K562 (cell line): ENCODE measurements around the gene MYL4. TPM values are rescaled to one million over a fixed set of nuclear protein-coding genes. Genes with fewer than 3 reads are reported as not detected.

Source experiments
- ATAC-seq: fragments of 200-7000 bp; cut with Tn5 transposase; 3 replicates; pipeline ENCODE4 v1.9.1; 2020; ENCODE audit warnings: moderate library complexity
- BruUV-seq: library from RNA; stranded (reverse); fragments of 400-500 nt; replicated peaks from 2 replicates; lab custom pipeline; 2021; lab: Mats Ljungman, UMichigan
- CTCF ChIA-PET: fragments of 300-600 bp; formaldehyde crosslinking; extraction: SDS; loops from one replicate; lab custom pipeline; 2021; ENCODE audit warnings: low intra/inter-chr PET ratio; lab: Yijun Ruan, JAX
- POLR2A ChIA-PET: fragments of 300-600, 350-650 bp; sonication (Branson Sonifier 250); formaldehyde crosslinking; extraction: SDS; loops from one replicate; lab custom pipeline; 2021; ENCODE audit warnings: antibody characterized with exemption, inconsistent platforms; lab: Yijun Ruan, JAX
- DNase-seq, 4 experiments: peaks; one replicate each; pipeline versions ENCODE4 v3.0.0 to v3.0.0-alpha.2; 2011 to 2018; ENCODE audit warnings: low spot score in 3 of 4, mixed read lengths in 3 of 4; ENCODE audit errors: extremely low read depth in 1 of 4
- FAIRE-seq: peaks from 2 replicates; lab custom pipeline; 2011; peaks lifted over from hg19 to GRCh38; lab: Jason Lieb, UNC
- H2AFZ ChIP-seq: 2 replicates; pipeline ENCODE4 v1.6.0; 2011; ENCODE audit warnings: low read depth, low read length, control low read depth, inconsistent platforms
- H3K27ac ChIP-seq: fragments of 200-600 bp; 3 replicates; pipeline ENCODE4 v1.8.0; 2011; ENCODE audit warnings: low read depth, mild to moderate bottlenecking, control low read depth, inconsistent platforms, low read length, moderate library complexity, mixed read lengths; ENCODE audit errors: extremely low read depth
- H3K27me3 ChIP-seq, 2 experiments: fragments of 300-600 bp in 1 of 2; 2 replicates in 1 of 2; 3 replicates in 1 of 2; pipeline versions ENCODE4 v1.6.0 to v1.8.0; 2011; ENCODE audit warnings: inconsistent platforms in 2 of 2, low read length in 2 of 2, mild to moderate bottlenecking in 1 of 2, mixed read lengths in 1 of 2, moderate library complexity in 1 of 2; ENCODE audit not compliant: control insufficient read depth in 2 of 2, insufficient read depth in 2 of 2
- H3K36me3 ChIP-seq: fragments of 300-600 bp; 3 replicates; pipeline ENCODE4 v1.8.0; 2011; ENCODE audit warnings: mild to moderate bottlenecking, low read length, inconsistent platforms; ENCODE audit not compliant: control insufficient read depth, insufficient read depth
- H3K4me1 ChIP-seq, 2 experiments: fragments of 200-600 bp in 1 of 2; replicated peaks in 1 of 2; 2 replicates in 1 of 2; 3 replicates in 1 of 2; pipeline versions ENCODE4 v1.5.1 to v1.8.0; 2011; ENCODE audit warnings: inconsistent platforms in 2 of 2, low read length in 2 of 2, mild to moderate bottlenecking in 1 of 2, mixed read lengths in 1 of 2, moderate library complexity in 1 of 2; ENCODE audit not compliant: control insufficient read depth in 2 of 2, insufficient read depth in 2 of 2
- H3K4me2 ChIP-seq: 2 replicates; pipeline ENCODE4 v1.6.1; 2011; ENCODE audit warnings: low read length, control low read depth, inconsistent platforms, mixed read lengths; ENCODE audit not compliant: insufficient read depth
- H3K4me3 ChIP-seq: fragments of 200-600 bp; sonication (generic), shearing (Covaris generic); 2 replicates; pipeline ENCODE4 v1.5.1; 2016; ENCODE audit warnings: control low read depth, inconsistent platforms
- H3K79me2 ChIP-seq: fragments of 200-600 bp; 3 replicates; pipeline ENCODE4 v1.8.0; 2011; ENCODE audit warnings: low read length, inconsistent platforms; ENCODE audit not compliant: control insufficient read depth, insufficient read depth
- H3K9ac ChIP-seq, 2 experiments: 2 replicates each; pipeline versions ENCODE4 v1.6.0 to v1.6.1; 2011; ENCODE audit warnings: low read depth in 2 of 2, low read length in 2 of 2, control low read depth in 1 of 2, inconsistent platforms in 1 of 2, mild to moderate bottlenecking in 1 of 2, mixed read lengths in 1 of 2; ENCODE audit not compliant: insufficient read depth in 1 of 2
- H3K9me1 ChIP-seq: one replicate; pipeline ENCODE4 v1.6.0; 2011; ENCODE audit warnings: inconsistent platforms, mild to moderate bottlenecking, low read length, moderate library complexity; ENCODE audit not compliant: control insufficient read depth, insufficient read depth
- H3K9me3 ChIP-seq: replicated peaks from 2 replicates; pipeline ENCODE4 v1.5.1; 2011; ENCODE audit warnings: low read depth, low read length, inconsistent platforms; ENCODE audit not compliant: control insufficient read depth, insufficient read depth
- H4K20me1 ChIP-seq: replicated peaks from 2 replicates; pipeline ENCODE4 v1.6.1; 2011; ENCODE audit warnings: low read length, inconsistent platforms, mixed read lengths; ENCODE audit not compliant: control insufficient read depth, insufficient read depth
- CBFA2T3 ChIP-seq: fragments of 450-650 bp; IDR thresholded peaks from 2 replicates; pipeline ENCODE4 v1.6.1; 2017
- CREM ChIP-seq: IDR thresholded peaks from 2 replicates; pipeline ENCODE4 v1.6.1; 2014; ENCODE audit warnings: antibody characterized with exemption, low read depth
- ESRRA ChIP-seq: fragments of 450-650 bp; IDR thresholded peaks from 2 replicates; pipeline ENCODE4 v1.6.1; 2014; ENCODE audit warnings: low read depth, mild to moderate bottlenecking, moderate library complexity, borderline replicate concordance
- NCOA4 ChIP-seq: fragments of 450-650 bp; IDR thresholded peaks from 2 replicates; pipeline ENCODE4 v1.6.1; 2018; ENCODE audit warnings: mild to moderate bottlenecking; ENCODE audit not compliant: partially characterized antibody
- NCOR1 ChIP-seq: fragments of 450-650 bp; IDR thresholded peaks from 2 replicates; pipeline ENCODE4 v1.6.1; 2016; ENCODE audit warnings: mild to moderate bottlenecking, moderate library complexity
- NFRKB ChIP-seq: fragments of 450-650 bp; IDR thresholded peaks from 2 replicates; pipeline ENCODE4 v1.6.1; 2016; ENCODE audit warnings: low read depth
- SUPT5H ChIP-seq: fragments of 450-650 bp; IDR thresholded peaks from 2 replicates; pipeline ENCODE4 v1.6.1; 2016
- TCF3 ChIP-seq: sonication (generic); formaldehyde crosslinking; IDR thresholded peaks from 2 replicates; pipeline ENCODE4 v1.4.0; 2020; ENCODE audit warnings: mild to moderate bottlenecking, missing genetic modification reagents
- XRCC5 ChIP-seq: fragments of 200-400 bp; formaldehyde crosslinking; IDR thresholded peaks from 2 replicates; pipeline ENCODE4 v1.6.1; 2017; ENCODE audit warnings: low read depth, mild to moderate bottlenecking, low read length
- ZNF121 ChIP-seq: sonication (generic); formaldehyde crosslinking; conservative IDR thresholded peaks from 2 replicates; pipeline ENCODE4 v1.8.0; 2022; ENCODE audit warnings: missing genetic modification reagents
- ZNF146 ChIP-seq: IDR thresholded peaks from one replicate; pipeline ENCODE4 v1.6.1; 2018; ENCODE audit warnings: missing compliant biosample characterization; ENCODE audit not compliant: unreplicated experiment
- ZNF253 ChIP-seq: fragments of 250-450 bp; sonication (Bioruptor Pico); conservative IDR thresholded peaks from 2 replicates; pipeline ENCODE4 v1.6.1; 2021; ENCODE audit warnings: mild to moderate bottlenecking
- ZNF384 ChIP-seq: IDR thresholded peaks from 2 replicates; pipeline ENCODE4 v1.6.1; 2012; ENCODE audit warnings: low read depth, low read length, improper control_type of control experiment
- WGBS: fragments of 100-300 bp; shearing (Covaris generic); methylation state at CpG from one replicate; pipeline ENCODE4 v1.1.6; 2016; ENCODE audit warnings: low coverage, mixed read lengths; ENCODE audit not compliant: insufficient coverage; ENCODE audit errors: missing lambda C conversion rate; 5-methylcytosine and 5-hydroxymethylcytosine counted together
- in situ Hi-C: fragments of 300-500 bp; cut with MboI; formaldehyde crosslinking; loops from 4 replicates; pipeline ENCODE4 v1.15.0; 2018; ENCODE audit warnings: inconsistent platforms, mixed read lengths
- intact Hi-C: fragments of 100-400 bp; cut with micrococcal nuclease; formaldehyde crosslinking; loops from 2 replicates; pipeline ENCODE4 v1.14.2; 2022
- polyA plus RNA-seq, 8 experiments: library from polyadenylated mRNA; depleted of rRNA in 4 of 8; stranded (reverse) in 5 of 8; unstranded in 3 of 8; fragments of >200 nt; fragmentation: Nextera tagmentation in 2 of 8; fragmentation: Illumina TruSeq in 1 of 8; extraction: Ambion mirVana in 2 of 8; extraction: Trizol in 1 of 8; gene quantifications; 2 replicates each; pipeline versions ENCODE4 v1.2.1 to v1.2.3, GENCODE V29; 2011 to 2014; ENCODE audit warnings: inconsistent platforms in 1 of 8, missing spikeins in 1 of 8
- total RNA-seq, 7 experiments: library from RNA; depleted of rRNA in 6 of 7; stranded (reverse); fragments of >200 nt in 6 of 7; fragmentation: Illumina TruSeq in 2 of 7; extraction: Trizol in 2 of 7; gene quantifications; 2 replicates each; pipeline versions ENCODE4 v1.2.1 to v1.2.3, GENCODE V29; 2011 to 2021; ENCODE audit warnings: low replicate concordance in 1 of 7
- TF ChIP-seq, protein P1 (sequence below), 2 experiments: fragments of 450-650 bp in 1 of 2; IDR thresholded peaks; 2 replicates each; pipeline ENCODE4 v1.6.1; 2011 to 2017; ENCODE audit warnings: low read depth in 2 of 2, antibody characterized with exemption in 1 of 2, borderline replicate concordance in 1 of 2, low read length in 1 of 2, mild to moderate bottlenecking in 1 of 2, mixed read lengths in 1 of 2; ENCODE audit not compliant: control insufficient read depth in 1 of 2
- TF ChIP-seq, protein P2 (sequence below): fragments of 200-400 bp; formaldehyde crosslinking; IDR thresholded peaks from 2 replicates; pipeline ENCODE4 v1.6.1; 2017; ENCODE audit warnings: mild to moderate bottlenecking, low read depth, low read length, moderate library complexity

Gene MYL4
- total and polyA plus RNA-seq, 9 of the 15 experiments (the other 6 are each of a cell fraction or from before 2014, with no cell fraction given) = 117 to 423 (median 221) TPM

DNA sequence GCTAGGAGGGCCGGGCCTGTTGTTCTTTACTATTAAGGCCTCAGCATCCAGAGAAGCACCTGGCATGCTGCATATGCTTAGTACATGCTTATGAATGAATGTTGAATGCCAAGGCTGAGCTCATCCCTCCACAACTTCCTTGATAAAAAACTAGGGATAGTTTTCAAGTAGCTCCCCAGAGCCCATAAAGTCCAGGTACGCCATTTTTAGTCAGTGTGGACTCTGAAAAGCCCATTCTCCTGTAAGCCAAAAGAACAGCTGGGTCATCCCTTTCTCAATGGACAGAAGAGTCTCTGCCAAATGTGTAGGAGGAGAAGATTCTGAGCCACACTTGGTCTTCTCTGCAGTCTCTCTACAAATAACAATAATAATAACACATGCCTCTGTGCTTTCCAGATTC lies 35.5 kb downstream of the MYL4 start:
- TF ChIP-seq NCOA4 (no peak), ZNF253 (CRISPR knock-in tag) (no peak), NFRKB (no peak), CREM (no peak), ZNF121 (no peak), NCOR1 (no peak), SUPT5H (no peak), TCF3 (no peak), XRCC5 (no peak), CBFA2T3 (no peak), ZNF146 (CRISPR knock-in tag) (no peak), ZNF384 (no peak), ESRRA (no peak)
- TF ChIP-seq, protein P1, sequence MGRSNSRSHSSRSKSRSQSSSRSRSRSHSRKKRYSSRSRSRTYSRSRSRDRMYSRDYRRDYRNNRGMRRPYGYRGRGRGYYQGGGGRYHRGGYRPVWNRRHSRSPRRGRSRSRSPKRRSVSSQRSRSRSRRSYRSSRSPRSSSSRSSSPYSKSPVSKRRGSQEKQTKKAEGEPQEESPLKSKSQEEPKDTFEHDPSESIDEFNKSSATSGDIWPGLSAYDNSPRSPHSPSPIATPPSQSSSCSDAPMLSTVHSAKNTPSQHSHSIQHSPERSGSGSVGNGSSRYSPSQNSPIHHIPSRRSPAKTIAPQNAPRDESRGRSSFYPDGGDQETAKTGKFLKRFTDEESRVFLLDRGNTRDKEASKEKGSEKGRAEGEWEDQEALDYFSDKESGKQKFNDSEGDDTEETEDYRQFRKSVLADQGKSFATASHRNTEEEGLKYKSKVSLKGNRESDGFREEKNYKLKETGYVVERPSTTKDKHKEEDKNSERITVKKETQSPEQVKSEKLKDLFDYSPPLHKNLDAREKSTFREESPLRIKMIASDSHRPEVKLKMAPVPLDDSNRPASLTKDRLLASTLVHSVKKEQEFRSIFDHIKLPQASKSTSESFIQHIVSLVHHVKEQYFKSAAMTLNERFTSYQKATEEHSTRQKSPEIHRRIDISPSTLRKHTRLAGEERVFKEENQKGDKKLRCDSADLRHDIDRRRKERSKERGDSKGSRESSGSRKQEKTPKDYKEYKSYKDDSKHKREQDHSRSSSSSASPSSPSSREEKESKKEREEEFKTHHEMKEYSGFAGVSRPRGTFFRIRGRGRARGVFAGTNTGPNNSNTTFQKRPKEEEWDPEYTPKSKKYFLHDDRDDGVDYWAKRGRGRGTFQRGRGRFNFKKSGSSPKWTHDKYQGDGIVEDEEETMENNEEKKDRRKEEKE (IDR thresholded peaks at IDR 0.05; ENCODE audit: borderline replicate concordance in 1 of 2, control insufficient read depth in 1 of 2, low read depth in 2 of 2, low read length in 1 of 2) = no peak
- TF ChIP-seq, protein P2, sequence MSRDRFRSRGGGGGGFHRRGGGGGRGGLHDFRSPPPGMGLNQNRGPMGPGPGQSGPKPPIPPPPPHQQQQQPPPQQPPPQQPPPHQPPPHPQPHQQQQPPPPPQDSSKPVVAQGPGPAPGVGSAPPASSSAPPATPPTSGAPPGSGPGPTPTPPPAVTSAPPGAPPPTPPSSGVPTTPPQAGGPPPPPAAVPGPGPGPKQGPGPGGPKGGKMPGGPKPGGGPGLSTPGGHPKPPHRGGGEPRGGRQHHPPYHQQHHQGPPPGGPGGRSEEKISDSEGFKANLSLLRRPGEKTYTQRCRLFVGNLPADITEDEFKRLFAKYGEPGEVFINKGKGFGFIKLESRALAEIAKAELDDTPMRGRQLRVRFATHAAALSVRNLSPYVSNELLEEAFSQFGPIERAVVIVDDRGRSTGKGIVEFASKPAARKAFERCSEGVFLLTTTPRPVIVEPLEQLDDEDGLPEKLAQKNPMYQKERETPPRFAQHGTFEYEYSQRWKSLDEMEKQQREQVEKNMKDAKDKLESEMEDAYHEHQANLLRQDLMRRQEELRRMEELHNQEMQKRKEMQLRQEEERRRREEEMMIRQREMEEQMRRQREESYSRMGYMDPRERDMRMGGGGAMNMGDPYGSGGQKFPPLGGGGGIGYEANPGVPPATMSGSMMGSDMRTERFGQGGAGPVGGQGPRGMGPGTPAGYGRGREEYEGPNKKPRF = no peak
- in situ Hi-C loops (no loop called here), intact Hi-C loops (no loop called here)
- no peak overlapping the region for H3K4me2 ChIP-seq
- no peak overlapping the region for H3K27ac ChIP-seq
- no TSS peak for BruUV-seq
- H3K9ac ChIP-seq = no peak overlapping the region
- DNase-seq (no peak), FAIRE-seq (no peak), ATAC-seq (no peak)
- no peaks in the 10 kb centered on the region for H4K20me1 ChIP-seq
- ChIA-PET POLR2A (interaction anchor here (0.6 to 0.8 kb wide), 2 partner anchors 44 to 734 kb away, joined by 3 read pairs; no protein-coding TSS in a partner anchor), CTCF (no interaction called here)
- 53% methylated on average over 2 of the region's 2 CpGs for WGBS
- no peaks in the 10 kb centered on the region for H3K36me3 ChIP-seq
- H3K9me1 ChIP-seq = peaks cover 3% of the 10 kb centered on the region
- H3K4me3 ChIP-seq = no peak overlapping the region
- H3K79me2 ChIP-seq = no peaks in the 10 kb centered on the region
- H2AFZ ChIP-seq = no peak overlapping the region; the same call in 1 of the 2 replicates
- no peaks in the 10 kb centered on the region for H3K9me3 ChIP-seq
- no peaks in the 10 kb centered on the region for H3K27me3 ChIP-seq
- peaks cover 6 to 15% of the 10 kb centered on the region in 2 experiments; a peak in 4 of 5 replicates for H3K4me1 ChIP-seq
